Stimulated activated CD4-positive, alpha-beta T cell treated with anti-CD3 and anti-CD28 coated beads, Interleukin-1b, Interleukin-23, amount 100 ng/mL, for 24 hours (primary cell): ENCODE measurements around the gene NEK11.
"Not testable (repeated sequence)": the region's sequence is repeated elsewhere in the genome, so short reads cannot be mapped to it uniquely, and the experiment has no call there.

Experiments
- DNase-seq, 4 experiments: peaks; one replicate each; pipeline ENCODE4 v3.0.0-alpha.2; 2020; ENCODE audit warnings: low read depth in 4 of 4, low spot score in 1 of 4

NEK11 gene

DNA sequence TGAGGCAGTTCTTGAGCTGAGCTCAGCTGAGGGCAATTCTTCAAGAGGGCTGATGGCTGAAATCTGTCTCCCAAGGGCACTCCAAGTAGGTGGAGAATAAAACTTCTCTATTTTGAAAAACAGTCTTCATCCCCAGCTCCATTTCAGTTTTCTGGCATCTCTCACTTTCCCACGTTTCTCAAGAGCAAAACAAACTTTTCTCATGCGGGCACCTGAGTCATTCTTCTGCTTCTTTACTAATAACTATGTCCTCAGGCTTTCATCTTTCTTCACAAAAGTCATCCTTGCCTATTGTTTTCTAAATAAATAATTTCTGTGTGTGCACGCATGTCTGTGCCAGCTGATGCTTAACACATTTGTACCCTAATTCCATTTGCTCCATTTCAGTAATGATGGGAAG is 258.8 kb downstream of the NEK11 start:
- no peak for DNase-seq

DNA sequence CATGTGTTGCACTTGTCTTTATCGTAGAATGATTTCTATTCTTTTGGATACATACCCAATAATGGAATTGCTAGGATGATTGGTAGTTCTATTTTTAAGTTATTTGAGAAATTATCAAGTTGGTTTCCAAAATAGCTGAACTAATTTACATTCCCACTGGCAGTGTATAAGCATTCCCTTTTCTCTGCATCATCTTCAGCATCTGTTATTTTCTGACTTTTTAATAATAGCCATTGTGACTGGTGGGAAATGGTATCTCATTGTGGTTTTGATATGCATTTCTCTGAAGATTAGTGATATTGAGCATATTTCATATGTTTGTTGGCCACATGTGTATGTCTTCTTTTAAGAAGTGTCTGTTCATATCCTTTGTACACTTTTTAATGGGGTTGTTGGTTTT is 273.2 kb downstream of the NEK11 start:
- no peak for DNase-seq

DNA sequence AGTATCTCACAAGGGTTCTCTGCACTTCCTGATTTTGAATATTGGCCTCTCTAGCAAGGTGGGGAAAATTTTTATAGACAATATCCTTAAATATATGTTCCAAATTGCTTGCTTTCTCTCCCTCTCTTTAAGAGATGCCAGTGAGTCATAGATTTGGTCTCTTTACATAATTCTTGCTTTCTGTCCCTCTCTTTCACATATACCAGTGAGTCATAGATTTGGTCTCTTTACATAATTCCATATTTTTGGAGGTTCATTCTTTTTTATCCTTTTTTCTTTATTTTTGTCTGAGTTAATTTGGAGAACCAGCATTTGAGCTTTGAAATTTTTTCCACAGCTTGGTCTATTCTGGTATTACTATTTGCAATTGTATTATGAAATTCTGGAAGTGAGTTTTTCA is 277.2 kb downstream of the NEK11 start:
- no peak for DNase-seq

DNA sequence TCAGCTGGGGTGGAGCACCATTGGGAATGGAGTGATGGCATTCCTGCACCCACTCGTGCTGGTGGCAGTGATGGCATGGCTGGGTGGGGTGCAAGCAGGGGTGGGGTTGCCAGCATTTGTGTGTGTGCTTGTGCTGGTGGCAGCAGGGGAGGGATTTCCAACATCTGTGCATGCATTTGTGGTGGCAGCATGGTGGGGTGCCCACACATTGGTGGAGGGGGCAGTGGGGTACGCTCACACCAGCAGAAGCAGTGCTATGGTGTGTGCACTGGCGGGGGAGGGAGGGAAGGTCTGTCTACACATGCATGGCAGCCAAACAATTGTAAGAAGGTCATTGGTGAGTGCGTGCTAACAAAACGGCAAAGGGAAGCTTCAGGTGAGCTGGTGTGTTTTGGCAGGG is 278.2 kb downstream of the NEK11 start:
- DNase-seq = no peak

DNA sequence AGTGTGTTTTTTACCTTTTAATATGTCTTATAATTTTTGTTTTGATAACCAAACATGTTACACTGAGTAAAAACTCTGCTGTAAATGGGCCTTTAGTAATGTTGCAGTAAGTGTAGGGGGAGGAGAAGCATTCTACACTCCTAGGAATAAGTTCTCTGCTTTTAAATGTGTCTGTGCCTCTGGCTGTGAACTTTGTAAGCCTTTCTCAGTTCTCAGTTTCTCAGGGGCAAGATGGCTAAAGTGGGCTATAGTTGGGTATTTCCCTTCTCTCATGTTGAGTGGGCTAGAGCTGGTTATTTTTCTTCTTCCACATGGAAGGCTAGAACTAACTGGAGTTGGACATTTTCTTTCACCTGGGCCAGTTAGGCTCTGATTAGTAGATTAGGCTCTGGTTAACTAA is 279.6 kb downstream of the NEK11 start:
- no peak for DNase-seq

DNA sequence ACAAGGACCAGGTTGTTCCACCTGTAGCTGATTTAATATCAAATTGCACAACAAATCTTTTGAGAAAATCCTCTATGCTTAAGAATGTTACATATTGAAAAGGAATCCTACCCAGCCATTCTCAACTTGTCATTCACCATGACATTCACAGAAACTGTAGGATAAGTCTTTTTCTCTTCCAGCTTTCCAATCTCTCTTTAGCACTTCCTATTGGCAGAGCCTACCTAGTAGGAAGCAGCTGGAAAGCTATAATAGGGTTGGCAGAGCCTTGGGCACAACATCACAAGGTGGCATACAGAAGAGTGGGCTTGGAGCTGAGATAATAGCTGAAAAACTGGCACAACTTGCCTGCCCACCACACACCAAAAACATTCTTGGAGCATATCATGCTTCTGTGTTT is 287.6 kb downstream of the NEK11 start:
- DNase-seq = no peak

DNA sequence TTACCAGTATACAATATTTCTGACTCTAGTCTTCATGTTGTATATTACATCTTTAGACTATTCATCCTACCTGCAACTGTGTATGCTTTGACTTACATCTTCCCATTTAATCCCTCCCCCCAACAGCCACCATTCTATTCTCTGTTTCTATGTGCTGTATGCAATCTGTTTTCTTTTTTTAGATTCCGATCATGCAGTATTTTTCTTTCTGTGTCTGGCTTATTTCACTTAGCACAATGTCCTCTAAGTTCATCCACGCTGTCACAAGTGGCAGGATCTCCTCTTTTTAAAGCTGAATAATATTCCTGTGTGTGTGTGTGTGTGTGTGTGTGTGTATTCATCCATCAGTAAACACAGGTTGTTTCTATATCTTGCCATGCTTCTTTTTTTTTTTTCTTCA is 288.5 kb downstream of the NEK11 start:
- no peak for DNase-seq

DNA sequence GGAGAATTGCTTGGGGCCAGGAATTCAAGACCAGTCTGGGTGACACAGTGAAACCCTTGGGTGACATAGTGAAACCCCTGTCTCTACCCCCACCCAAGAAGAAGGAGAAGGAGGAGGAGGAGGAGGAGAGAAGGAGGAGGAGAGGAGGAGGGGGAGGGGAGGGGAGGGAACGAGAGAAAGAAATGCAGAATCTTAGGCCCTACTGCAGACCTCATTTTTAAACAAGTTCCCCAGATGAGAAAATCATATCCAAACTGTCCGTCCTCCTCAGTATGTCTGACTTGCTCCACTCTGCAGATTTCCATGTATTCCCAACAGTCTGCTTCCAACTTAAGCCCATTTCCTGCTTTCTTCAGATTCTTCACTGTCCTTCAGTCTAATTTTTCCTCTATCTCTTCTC is 291.0 kb downstream of the NEK11 start:
- DNase-seq = no peak

DNA sequence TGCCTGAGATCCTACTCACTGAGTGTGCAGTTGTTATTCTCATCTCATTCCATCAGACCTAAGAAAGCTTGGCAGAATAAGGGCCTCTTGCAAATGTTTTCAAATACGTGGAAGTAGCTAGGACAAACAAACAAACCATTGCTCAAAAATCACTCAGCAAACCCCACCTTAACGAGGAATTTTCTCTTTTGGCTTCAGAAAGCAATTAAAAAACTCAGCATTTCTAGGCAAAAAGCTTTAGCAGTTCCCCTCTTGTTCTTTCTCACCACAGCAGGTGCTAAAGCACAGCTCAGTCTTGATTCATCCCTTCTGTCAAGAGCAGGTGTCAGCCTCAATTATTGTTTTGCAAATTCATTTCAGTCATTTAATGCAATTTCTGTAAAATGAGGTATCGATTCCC is 296.3 kb downstream of the NEK11 start:
- DNase-seq = no peak

DNA sequence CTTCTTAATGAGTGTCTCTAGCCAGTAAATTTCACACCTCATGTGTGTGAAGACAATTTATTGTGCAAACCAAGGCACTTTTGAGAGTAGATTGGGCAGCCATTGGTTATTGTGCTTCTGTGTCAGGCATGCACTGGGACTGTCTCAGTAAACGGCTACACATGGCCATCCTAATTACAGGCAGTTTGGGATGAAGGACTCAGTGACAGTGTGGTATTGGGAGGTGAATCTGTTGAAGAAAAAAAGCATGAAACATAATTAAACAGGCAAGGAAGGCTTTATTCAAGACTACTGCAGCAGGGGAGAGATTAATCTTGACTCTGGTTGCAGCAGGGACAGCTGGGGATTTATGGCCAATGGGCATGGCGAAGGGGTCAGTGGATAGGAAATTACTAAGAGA is 297.1 kb downstream of the NEK11 start:
- DNase-seq = no peak

DNA sequence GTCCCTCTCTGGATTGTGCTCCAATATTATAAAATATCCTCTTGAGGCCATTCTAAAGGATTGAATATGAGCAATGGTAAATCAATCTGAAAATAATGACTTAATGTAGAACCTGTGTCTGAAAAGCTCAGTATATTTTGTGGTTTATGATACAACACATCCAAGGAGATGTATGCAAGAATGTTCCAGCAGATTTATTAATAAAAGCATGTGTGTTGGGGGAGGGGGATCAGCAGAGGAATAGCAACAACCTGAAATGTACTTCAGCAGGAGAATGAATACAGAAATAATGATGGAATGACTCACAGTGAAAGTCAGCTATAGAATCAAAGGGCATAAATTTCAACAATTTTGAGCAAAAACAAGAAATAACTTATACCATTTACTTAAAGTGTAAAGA is 298.2 kb downstream of the NEK11 start:
- no peak for DNase-seq

DNA sequence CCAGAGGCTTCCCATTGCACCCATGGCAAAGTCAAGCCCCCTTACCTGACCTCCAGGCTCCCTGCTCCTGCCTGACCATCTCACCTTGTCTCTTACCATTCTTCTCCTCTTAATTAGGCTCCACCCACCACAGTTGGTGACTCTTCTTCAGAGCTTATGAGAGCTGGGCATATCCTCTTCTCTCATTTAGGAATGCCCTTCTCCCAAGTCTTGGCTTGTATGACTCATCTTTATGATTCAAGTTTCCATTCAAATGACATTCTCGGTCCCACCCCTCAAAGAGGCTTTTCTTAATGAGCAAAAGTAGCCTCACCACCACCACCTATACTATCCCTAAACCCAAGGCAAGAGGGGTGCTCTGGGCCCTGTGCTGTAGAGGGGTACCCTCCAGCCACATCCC is 299.6 kb downstream of the NEK11 start:
- DNase-seq = no peak

DNA sequence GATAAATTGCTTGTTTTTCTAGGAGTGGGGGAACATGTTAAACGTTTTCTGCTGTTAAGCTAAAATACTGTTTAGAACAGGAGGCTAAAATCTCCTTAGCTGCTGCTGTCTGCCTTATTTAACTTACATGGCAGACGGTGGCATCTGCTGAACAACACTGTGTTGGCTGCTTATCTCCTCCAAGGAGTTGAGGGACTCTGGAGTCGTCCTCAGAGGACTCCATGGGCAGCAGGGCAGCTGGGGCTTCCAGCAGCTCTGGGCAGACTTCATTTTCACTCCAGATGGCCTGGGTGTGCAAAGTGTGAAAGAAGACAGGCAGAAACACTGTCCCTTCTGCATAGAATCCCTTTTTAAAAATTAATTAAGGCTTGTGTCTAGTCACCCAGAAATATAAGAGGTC is 302.0 kb downstream of the NEK11 start:
- DNase-seq = no peak

DNA sequence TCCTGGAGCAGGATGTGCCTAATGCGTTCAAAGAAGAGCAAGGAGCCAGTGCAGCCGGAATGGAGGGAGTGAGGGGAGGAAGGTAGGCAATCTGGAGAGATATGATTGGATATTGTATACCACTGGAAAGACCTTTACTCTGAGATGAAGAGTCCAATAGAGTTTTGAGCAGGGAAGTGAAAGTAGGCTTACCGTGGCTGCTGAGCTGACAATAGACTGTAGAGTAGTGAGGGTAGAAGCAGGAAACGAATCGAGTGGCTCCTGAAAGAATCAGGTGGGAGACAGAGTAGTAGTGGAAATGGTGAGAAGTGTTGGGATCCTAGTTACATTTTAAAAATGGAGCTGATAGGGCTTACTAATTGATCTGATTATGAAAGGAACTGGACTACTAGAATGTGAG is 303.1 kb downstream of the NEK11 start:
- no peak for DNase-seq

DNA sequence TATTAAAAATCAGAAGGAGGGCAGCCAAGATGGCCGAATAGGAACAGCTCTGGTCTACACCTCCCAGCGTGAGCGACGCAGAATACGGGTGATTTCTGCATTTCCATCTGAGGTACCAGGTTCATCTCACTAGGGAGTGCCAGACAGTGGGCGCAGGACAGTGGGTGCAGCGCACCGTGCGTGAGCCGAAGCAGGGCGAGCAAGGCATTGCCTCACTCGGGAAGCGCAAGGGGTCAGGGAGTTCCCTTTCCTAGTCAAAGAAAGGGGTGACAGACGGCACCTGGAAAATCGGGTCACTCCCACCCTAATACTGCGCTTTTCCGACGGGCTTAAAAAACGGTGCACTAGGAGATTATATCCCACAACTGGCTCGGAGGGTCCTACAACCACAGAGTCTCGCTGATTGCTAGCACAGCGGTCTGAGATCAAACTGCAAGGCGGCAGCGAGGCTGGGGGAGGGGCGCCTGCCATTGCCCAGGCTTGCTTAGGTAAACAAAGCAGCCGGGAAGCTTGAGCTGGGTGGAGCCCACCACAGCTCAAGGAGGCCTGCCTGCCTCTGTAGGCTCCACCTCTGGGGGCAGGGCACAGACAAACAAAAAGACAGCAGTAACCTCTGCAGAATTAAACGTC is 304.9 kb downstream of the NEK11 start:
- DNase-seq = not testable (repeated sequence)

DNA sequence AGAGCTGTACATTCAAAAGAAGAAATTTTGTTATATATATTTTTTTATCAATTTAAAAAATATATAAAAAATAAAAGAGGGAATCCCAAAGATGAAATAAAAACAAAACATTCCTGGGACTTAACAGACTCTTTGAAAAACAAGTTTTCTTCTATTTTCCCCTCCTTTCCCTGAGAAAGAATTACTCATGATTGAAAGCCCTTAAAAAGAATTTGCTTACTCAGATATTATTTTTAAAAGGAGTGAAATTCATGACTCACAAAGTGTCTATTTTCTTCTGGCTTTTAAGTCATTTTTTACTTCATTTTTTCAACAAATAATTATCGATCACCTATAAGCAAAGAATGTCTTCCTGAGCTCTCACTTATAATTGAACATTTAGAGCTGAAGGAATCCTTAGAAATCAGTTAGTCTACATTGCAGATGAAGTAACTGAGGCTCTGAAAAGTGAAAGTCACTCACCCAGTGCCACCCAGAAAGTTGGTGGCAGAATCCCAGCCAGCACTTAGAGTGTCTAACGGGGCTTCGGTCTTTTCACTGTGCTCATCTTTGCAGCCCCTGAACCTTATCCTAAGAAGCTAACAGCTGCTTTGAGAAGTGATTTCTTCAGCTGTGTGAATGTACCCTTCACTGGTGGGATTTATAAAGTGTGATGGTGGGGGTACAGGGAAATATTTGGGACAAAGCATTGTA is 312.4 kb downstream of the NEK11 start:
- DNase-seq = no peak

DNA sequence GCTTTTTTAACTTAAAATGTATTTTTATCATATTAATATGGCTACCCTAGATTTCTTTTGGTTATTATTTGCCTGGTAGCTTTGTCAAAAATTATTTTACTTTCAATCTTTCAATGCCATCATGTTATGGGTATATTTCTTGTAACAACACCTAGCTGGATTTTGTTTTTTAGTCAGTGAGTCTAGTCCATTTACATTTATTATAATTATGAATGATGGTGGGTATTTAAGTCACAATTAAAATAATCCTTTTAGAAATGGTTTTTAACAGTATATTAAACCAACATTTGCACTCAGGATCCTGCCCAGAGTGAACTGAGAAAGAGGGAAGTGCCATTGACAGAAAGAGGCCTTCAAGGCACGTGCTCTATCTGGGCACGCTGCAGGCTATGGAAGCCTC is 315.1 kb downstream of the NEK11 start:
- no peak for DNase-seq

DNA sequence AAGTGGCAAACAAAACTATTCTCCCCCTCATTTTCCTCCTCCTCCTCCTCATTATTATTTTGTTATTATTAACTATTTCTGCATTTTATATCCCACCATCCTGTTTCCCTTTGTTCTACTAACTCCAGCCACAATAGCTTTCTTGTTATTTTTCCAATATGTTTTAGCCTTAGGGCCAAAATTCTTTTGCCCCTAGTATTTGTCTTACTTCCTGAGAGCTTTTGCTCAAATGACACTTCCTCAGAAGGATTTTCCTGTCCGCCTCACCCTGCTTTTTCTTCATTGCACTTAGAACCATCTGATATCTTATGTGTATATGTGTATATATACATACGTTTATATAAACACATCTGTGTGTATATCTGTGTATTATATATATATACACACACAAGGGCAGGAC is 322.2 kb downstream of the NEK11 start:
- no peak for DNase-seq

DNA sequence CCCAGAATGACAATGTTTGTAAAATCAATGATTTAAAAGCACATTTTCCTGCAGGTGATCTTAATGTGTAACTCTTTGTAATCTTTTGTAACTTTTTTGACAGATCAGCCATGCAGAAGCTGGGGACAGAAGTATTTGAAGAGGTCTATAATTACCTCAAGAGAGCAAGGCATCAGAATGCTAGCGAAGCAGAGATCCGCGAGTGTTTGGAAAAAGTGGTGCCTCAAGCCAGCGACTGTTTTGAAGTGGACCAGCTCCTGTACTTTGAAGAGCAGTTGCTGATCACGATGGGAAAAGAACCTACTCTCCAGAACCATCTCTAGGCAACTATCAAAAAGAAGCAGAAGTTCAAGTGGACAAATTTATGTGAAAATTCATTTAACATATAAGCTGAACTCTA is 322.8 kb downstream of the NEK11 start:
- DNase-seq = no peak

DNA sequence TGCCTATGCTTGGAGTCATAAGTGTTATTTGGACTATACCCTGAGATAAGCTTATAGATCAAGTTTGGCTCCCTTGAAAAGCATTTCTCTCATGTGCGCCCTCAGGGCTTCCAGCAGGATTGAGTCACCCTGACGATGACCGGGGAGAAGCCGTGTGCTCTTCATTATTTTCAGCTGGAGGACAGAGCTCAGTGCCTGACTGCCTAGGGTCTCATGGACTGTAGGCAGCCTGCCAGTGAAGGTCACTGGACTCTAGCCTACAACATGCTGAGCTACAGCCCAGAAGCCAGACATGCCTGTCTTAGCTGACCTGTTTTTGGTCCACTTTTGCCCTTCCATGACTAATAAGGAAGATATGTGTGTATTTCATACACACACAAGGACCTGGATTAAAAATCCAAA is 323.3 kb downstream of the NEK11 start:
- DNase-seq = no peak

DNA sequence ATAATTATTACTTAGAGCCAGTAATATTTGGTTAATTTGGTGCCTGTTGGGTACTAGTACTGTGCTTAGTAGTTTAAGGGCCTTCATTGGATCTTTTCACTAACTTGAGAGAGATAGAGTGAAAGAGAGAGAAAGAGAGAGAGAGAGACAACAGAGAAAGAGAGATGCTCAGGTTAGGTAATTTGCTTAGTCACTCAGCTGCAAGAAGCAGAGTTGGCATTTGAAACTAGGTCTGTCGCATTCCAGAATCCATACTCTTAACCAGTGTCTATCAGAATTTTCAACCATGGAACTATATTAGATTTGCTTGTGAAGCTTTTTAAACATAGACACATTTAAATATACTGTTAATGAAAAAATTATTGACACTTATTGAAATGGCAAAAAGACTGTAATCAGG is 323.8 kb downstream of the NEK11 start:
- no peak for DNase-seq

DNA sequence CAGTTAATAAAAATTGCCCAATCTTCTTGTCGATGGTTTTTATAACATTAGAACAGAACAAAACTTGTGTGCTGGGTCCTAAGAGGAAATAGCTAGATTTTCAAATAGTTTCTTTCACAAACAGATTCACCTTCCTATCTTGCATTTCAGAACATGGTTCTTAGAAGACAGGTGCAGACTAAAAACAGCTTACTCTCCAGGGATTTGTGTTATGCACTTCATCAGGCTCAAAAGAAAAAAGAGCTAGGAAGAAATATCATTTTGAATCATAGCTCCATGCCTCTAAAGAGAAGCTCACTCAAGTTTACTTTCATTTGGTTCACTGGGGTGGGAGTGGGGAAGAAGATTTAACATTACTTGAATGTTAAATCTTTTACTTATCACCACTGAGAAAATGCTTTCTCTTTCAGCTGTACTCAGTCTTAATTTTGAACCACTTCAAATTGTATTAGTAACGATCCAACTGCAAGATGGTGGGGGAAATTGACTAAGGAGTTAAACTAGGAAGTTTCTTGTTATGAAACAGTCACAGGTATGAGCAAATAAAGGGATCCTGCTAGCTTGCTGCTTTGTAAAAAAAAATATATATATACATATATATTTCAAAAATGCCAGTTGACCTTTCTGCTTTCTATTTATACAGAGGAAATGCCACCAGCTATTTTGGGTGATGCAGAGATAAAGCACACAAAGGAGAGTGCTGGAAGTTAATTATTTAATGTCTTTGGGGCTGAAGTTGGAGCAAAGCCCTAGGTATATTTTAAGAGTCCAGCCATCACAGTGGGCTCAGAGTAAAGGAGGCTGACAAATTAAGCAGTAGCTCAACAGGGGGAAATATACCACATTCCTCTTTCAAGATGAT is 326.6 kb downstream of the NEK11 start:
- DNase-seq = no peak
